NCI-H146 treated with DMSO at 0.1 percent for 48 hours (cell line): ENCODE data around the gene ADAMTSL3.

Experiments
- DNase-seq: peaks from one replicate; lab custom pipeline; 2025; ENCODE audit not compliant: unreplicated experiment; lab: John Stamatoyannopoulos, UW

ADAMTSL3 gene

DNA sequence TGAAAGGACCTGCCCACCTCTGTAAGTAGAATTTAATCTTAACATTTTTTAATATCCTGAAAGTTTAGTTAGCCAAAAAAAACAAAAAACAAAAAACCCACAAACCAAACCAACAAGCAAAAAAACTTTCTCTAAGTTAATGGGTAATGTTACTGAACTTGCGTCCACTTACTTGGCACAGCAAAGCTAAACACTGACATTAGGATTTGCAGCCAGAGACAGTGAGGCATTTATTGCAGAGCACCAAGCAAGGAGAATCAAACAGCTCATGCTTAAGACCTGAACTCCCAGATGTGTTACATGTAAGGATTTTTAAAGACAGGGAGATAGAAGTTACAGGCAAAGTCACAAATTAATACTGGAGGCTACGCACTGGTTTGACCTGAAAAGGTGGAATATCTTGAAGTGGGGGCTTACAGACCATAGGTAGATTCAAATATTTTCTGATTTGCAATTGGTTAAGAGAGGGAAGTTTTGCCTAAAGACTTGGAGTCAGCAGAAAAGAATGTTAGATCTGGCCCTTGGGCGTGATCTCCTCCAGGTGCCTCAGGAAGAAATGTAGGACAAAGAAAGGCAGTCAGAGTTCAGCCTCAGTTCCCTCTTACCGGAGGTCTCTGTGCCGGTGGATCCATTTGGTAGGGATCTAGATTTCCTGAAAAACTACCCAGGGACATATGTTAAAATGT, 205.0 kb downstream of the ADAMTSL3 start:
- no peak for DNase-seq

GRCh38 chr15:83866692-83867091, 212.8 kb downstream of the ADAMTSL3 start:
- DNase-seq: no peak

- no peak for DNase-seq
These were observed 215.4 kb downstream of the ADAMTSL3 start for GRCh38 chr15:83869341-83869740.

DNA sequence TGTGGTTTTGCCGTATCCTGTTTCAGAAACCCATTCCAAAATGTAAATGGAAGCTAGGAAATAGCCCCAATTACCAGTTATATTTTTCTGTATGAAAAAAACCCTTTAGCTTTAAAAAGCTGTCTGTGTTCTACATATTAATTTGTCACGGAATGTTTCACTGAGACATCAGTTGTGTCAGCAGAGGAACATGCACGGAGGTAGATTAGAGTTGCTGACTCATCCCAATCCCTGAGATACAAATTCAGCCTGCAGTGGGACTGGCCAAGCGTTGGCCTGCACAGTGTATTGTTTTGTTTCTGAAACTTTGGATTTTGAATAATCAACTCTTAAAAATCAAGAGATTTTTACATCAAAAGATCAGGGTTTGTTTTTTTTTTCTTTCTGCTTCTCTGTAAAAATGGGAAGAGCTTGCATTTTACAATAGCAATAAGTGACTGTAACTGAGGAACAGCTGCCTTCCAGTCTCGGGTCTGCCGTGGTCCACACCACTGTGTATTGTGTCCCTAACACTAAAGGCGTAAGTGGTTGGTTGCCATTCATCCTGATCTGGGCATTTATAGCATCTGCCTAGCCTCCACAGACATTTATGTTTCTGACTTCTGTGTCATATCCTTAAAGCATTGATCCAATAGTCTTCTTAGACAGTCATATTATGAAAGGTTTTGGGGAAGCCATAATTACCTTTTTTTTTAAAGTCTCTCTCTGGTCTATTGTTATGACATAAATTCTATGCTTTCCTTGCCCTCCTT, 218.1 kb downstream of the ADAMTSL3 start:
- DNase-seq: no peak

DNA sequence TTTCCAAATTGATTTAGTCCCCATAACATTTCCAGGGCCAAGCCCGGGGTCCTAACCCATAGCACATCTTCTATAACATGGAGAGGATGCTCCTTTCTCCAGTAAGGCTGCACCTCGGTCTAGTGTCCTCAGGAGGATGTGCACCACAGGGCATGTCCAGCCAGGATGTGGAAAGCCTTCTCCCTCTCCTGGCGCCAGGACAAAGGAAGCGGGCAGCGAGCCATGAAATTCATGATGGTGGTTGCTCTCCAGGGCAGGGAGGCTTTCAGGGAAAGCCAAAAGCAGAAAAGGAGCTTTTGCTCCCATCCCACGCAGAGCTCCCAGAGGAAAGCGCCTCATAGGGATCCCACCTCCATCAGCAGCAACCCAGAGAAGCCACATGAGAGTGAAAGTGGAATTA, 220.0 kb downstream of the ADAMTSL3 start:
- no peak for DNase-seq

DNA sequence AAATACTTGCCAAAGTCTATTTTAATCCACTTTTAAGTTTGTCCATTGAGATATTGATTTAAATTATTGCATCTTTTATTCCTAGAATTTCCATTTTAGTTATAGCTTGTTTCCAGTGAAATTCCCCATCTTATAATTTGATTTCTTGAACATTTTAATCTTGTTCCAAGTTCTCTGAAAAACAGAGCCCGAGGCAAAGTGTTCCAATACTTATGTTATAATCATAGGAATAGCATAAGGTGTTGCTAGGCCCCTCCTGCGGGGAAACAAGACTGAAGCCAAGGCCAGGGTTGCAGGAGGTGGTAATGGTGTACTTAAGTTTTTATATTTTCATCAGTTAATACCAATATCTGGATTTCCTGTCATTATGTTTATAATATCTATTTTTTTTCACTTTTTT, 226.6 kb downstream of the ADAMTSL3 start:
- DNase-seq: no peak

DNA sequence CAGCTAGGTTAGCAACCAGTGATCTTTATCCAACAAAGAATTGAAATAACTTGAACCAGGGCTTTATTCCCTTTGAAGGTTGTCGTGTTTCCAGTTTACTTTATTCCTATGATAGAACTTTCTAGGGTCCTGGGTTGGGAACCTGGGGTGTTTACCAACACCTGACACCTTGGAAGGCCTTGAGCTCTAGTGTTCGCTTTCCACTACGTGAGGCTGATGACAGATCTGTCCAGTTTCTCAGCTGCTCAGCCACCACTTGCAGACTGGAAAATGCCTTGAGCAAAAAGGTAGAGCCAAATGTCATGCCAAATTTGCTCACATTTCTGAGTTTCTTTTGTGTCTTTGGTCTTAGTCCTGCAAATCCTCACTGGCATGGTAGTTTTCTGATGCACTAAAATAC, 227.2 kb downstream of the ADAMTSL3 start:
- DNase-seq: no peak

DNA sequence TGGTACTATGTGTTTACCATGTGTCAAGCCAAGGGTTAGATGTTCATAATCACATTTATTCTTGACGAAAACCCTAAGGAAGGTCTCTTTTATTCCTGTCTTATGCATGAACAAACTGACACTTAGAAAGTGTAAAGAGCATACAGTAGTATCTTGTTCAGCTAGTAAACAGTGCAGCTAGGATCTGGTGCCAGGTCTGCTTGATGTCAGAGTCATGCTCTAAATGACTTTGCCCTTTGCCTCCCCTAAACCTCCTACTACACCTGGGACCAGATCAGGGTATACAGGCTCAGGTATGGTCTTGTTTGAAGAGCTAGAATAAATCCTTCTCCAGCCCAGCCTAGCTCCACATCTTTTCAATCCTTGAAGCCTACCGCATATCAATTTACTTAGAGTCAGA, 232.4 kb downstream of the ADAMTSL3 start:
- DNase-seq: no peak

GRCh38 chr15:83887404-83887803, 233.5 kb downstream of the ADAMTSL3 start:
- DNase-seq: no peak

DNA sequence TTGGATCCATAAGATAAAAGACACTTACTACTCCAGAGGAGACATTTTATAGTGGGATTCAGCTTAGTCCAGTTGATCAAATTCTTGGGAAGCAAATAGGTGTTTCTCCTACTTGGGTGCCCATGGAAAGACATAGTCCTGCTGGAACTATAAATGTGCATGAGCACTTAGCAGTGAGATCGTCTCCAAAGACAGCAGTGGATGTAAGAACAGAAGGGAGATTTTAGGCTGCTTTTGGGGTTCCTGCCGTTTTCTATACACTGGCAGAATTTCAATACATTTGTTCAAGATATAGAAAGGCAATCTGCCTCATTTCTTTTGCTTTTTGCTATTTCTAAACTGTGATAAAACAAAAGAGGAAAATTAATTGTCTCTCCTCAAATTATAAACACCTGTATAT, 234.0 kb downstream of the ADAMTSL3 start:
- no peak for DNase-seq

- no peak for DNase-seq
These were observed 236.1 kb downstream of the ADAMTSL3 start for GRCh38 chr15:83889995-83890394.

DNA sequence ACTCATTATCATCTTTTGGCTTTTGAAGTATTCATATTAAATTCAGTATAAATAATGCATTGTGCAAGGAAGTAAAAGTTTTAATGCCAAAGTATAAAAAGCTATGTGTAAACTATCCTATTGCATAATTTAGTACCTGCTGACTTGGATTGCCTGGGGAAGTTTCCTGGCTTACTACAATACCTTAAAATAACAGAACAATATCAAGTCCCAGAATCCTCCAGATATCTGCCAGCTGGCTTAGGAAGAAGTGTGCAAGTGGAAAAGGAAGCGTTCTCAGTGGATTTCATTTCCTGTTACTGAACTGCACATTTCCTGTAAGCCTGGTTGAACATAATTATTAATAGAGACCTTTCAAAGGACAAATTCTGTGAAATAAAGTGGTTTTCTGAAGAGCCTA, 236.7 kb downstream of the ADAMTSL3 start:
- no peak for DNase-seq

GRCh38 chr15:83892498-83892897, 238.6 kb downstream of the ADAMTSL3 start:
- DNase-seq: no peak

DNA sequence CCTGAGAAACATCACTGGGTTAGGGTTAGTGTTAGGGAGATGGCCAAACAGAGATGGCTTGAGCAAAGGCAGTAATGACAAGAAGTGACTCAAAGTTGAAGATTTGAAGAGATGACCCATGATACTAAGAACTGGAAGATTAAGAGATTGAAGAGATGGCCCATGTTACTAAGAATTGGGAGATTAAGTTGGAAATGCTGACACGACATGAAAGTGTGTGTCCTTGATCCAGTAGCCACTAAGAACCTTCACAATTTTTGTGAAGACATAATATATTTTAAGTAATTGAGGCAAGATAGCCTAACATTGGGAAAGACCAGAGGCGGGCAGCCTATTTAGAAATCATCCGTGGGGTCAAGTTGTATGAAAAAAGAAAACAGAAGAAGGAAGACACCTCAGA, 239.4 kb downstream of the ADAMTSL3 start:
- no peak for DNase-seq

GRCh38 chr15:83897037-83897436, 243.1 kb downstream of the ADAMTSL3 start:
- DNase-seq: no peak

DNA sequence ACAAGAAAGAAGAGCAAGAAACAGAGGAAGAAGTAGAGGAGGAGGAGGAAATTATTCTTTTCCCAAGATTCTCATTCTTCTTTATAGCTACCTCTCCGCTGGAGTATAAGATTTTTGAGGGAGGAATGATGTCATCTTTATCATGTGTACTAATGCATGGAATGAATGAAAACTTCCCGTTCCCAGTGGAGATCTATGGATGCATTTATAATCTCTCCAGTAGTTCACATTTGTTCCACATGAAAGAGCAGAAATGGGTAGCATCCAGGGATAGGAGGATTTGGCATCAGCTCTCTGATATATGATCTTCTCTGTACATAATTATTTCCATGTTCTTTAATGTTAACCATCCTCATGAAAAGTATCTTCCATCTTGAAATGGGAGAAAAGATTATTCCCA, 244.4 kb downstream of the ADAMTSL3 start:
- DNase-seq: no peak

DNA sequence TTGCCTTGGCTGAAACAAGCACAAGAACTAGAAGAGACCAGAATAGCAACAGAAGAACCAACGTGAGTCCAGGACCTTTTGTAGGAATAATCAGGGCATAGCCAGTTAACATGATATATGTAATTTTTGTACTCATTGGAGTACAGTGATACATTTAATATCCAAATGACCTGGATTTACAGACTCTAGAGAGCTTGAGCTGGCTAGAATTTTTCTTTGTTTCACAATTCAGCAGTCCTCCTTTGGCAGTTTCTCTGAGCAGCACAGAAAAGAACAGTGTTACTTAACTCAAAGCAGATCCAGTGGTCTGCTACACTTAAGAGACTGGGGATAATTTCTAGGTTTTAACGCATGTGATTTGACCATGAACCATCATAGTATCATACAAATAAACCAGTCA, 245.7 kb downstream of the ADAMTSL3 start:
- DNase-seq: no peak

DNA sequence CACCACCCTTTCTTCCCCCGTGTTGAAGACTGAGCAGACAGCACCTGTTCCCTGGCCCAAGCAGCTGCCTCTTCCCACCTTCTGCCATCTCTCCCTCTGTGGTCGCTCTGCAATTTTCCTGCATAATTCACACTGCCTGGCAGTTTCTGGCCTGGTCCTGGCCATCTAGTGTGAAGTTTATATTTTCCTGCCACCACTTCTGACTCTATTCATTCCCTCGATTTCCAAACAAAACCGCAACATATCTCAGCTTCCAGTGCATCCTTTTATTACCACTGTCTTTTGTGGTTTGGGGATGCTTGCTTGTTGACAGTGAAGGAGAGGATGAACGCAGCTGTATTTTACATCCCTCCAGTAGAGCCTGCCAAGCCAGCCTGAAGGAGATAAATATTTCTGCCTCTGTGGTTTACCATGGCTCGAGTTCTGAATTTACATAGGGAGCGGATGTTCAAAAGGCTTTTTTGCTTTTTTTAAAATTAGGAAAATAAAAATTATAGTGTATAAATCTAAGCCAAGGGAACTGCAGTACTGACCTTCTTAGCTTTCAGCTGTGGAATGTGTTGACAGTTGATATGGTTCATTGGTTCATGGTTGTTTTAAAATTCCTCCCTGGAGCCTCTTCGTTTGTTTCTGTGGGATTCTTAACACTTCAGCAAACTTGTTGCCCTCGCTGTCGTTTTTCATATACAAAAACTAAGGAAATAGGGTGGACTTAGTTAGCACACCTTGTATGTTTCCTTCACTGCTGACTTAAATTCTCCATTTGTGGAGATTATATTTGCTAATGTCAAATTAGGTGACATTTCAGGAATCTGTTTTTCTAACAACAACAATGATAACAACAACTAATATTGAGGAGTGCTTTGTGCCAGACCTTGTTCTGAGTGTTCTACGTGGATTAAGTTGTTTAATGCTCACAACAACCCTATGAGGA, 250.5 kb downstream of the ADAMTSL3 start:
- DNase-seq: no peak

- DNase-seq: no peak
These were observed 251.8 kb downstream of the ADAMTSL3 start for GRCh38 chr15:83905556-83906273.

DNA sequence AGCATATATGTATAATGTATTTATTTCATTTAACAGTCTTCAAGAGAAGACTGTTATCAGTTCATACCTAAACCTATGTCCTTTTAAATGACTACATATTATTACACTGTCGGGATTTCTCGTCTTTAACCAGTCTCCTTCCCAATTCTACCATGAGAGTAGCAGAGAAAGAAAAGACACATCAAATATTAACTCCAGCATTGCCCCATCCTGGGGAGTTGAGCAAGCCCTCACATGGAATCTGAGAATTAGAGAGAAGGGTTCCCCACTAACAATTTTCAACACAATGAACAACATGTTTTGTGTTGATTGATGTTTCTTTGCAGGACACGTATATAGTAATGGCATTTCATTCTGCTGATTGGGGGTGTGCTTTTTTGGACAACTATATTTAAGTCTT, 257.4 kb downstream of the ADAMTSL3 start:
- DNase-seq: no peak

DNA sequence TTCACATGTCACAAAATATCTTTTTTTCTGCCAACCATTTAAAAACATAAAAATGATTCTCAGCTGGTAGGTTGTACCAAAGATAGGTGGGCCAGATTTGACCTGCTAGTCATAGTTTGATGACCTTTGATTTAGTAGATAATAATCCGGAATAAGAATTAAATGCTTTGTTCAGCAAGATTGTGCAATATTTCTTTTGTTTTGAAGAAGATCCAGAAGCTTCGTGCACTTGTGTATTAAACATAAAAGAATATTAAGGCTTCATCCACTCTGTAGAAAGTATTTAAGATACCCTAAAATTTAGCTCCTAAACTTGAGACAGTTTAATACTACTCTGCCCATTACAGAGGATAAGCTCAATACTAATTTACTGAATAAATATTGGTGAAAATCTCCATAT, 258.4 kb downstream of the ADAMTSL3 start:
- no peak for DNase-seq
